ENCODE measurements around the gene ACRBP.
A peak's percentile ranks its signal among the peaks of the same experiment; 100 is the strongest.

ACRBP gene

DNA sequence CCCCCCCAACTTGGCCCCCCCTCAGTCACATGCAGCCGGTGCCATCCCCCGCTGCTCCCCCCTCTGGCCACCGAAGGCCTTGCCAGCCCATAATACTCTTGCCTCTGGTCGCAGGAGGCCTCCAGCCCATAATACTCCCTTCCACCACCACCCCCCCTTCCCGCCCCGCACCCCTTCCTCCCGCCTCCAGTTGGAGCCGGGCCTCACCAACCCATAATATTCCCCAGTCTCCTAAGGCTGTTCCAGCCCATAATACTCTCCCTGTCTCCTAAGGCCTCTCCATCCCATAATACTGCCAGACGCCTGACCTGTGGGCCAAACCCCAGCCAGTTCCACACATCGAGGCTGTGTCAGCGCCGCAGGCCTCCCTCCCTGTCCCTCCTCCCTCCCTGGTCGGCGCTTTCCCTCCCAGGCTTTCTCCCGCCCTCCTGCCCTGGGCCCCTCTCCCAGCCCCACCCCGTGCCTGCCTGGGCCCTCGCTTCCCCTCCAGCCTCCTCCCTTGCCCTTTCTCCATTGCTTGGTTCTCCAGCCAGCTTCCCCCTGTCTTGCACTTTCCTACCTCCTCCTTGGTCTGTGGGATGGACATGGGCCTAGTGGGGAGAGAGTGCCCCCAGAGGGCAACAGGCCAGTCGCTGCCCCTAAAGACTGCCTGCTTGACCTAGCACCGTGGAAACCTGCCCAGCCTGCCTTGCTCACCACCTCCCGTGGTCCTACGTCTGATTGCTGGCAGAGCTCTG lies 33.3 kb downstream of the ACRBP start:
- WGBS: 5% methylated on average over 20 of the region's 21 CpGs
- H3K4me3 ChIP-seq (ENCODE audit: low read length): 0 out of 2 replicates have a peak overlapping the region, but pooled peaks have one; percentile 5
- H3K36me3 ChIP-seq (ENCODE audit: insufficient read depth, low read length): no peaks in the 10 kb centered on the region
- no peaks in the 10 kb centered on the region for H3K9me3 ChIP-seq (ENCODE audit: insufficient read depth, low read depth, low read length)
- peak overlapping the region; percentile 43 for H3K9ac ChIP-seq (ENCODE audit: low read depth, low read length)
- peak overlapping the region; percentile 72 for H3K27ac ChIP-seq (ENCODE audit: low read depth, low read length)
- H3K27me3 ChIP-seq (ENCODE audit: insufficient read depth, low read length): no peaks in the 10 kb centered on the region
- peaks cover 32% of the 10 kb centered on the region for H3K4me1 ChIP-seq (ENCODE audit: insufficient read depth, low read length)

GRCh38 chr12:6613015-6613775 lies 34.0 kb downstream of the ACRBP start:
- Histone ChIP-seq H3K27ac (ENCODE audit: low read depth, low read length) (peak overlapping the region; percentile 90), H3K4me3 (ENCODE audit: low read length) (peak overlapping the region; percentile 53), H3K27me3 (ENCODE audit: insufficient read depth, low read length) (no peaks in the 10 kb centered on the region), H3K36me3 (ENCODE audit: insufficient read depth, low read length) (no peaks in the 10 kb centered on the region), H3K9me3 (ENCODE audit: insufficient read depth, low read depth, low read length) (no peaks in the 10 kb centered on the region), H3K9ac (ENCODE audit: low read depth, low read length) (peak overlapping the region; percentile 92), H3K4me1 (ENCODE audit: insufficient read depth, low read length) (peaks cover 32% of the 10 kb centered on the region)
- 15% methylated on average over 16 of the region's 17 CpGs for WGBS

DNA sequence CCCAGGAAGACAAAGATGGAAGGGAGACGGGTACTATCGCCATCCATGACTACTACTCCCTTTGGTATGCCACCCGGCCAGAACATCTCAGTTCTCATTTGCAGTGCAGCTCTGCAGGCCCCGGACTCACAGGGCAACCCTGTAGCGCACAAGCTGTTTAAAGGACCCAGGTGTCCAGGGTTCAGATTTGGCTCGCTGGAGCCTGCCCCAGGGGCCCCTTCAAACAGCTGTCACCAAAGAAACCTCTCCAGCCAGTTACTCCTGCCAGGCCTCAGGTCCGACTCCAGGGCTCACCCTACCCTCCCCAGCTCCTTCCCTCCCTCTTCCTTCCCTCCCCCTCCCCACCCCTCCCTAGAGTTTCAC lies 34.6 kb downstream of the ACRBP start:
- peak overlapping the region; percentile 53 for H3K4me3 ChIP-seq (ENCODE audit: low read length)
- peak overlapping the region; percentile 90 for H3K27ac ChIP-seq (ENCODE audit: low read depth, low read length)

GRCh38 chr12:6612247-6612646 lies 35.0 kb downstream of the ACRBP start:
- Histone ChIP-seq H3K9ac (ENCODE audit: low read depth, low read length) (no peak overlapping the region; the same call in 1 of the 2 replicates), H3K4me3 (ENCODE audit: low read length) (peak overlapping the region; percentile 53; the same call in 1 of the 2 replicates), H3K27me3 (ENCODE audit: insufficient read depth, low read length) (no peaks in the 10 kb centered on the region), H3K9me3 (ENCODE audit: insufficient read depth, low read depth, low read length) (no peaks in the 10 kb centered on the region), H3K4me1 (ENCODE audit: insufficient read depth, low read length) (peaks cover 32% of the 10 kb centered on the region), H3K27ac (ENCODE audit: low read depth, low read length) (peak overlapping the region; percentile 90; the same call in 1 of the 2 replicates), H3K36me3 (ENCODE audit: insufficient read depth, low read length) (no peaks in the 10 kb centered on the region)
- WGBS: 76% methylated on average over 6 of the region's 6 CpGs

More for the DNA sequence above, 34.6 kb downstream of the ACRBP start:
- Histone ChIP-seq H3K4me1 (ENCODE audit: insufficient read depth, low read length) (peaks cover 32% of the 10 kb centered on the region), H3K9ac (ENCODE audit: low read depth, low read length) (no peak overlapping the region), H3K36me3 (ENCODE audit: insufficient read depth, low read length) (no peaks in the 10 kb centered on the region), H3K9me3 (ENCODE audit: insufficient read depth, low read depth, low read length) (no peaks in the 10 kb centered on the region), H3K27me3 (ENCODE audit: insufficient read depth, low read length) (no peaks in the 10 kb centered on the region)
- 63% methylated on average over 7 of the region's 7 CpGs for WGBS

- H3K27ac ChIP-seq (ENCODE audit: low read depth, low read length): no peak overlapping the region
- 78% methylated on average over 8 of the region's 8 CpGs for WGBS
- H3K4me3 ChIP-seq (ENCODE audit: low read length): no peak overlapping the region
- H3K9ac ChIP-seq (ENCODE audit: low read depth, low read length): no peak overlapping the region
- H3K27me3 ChIP-seq (ENCODE audit: insufficient read depth, low read length): no peaks in the 10 kb centered on the region
- H3K36me3 ChIP-seq (ENCODE audit: insufficient read depth, low read length): peaks cover 17% of the 10 kb centered on the region
- H3K9me3 ChIP-seq (ENCODE audit: insufficient read depth, low read depth, low read length): no peaks in the 10 kb centered on the region
- H3K4me1 ChIP-seq (ENCODE audit: insufficient read depth, low read length): peaks cover 41% of the 10 kb centered on the region
Measured at GRCh38 chr12:6608592-6609281, 38.5 kb downstream of the ACRBP start.

GRCh38 chr12:6607751-6608591 lies 39.3 kb downstream of the ACRBP start:
- Histone ChIP-seq H3K27ac (ENCODE audit: low read depth, low read length) (no peak overlapping the region), H3K27me3 (ENCODE audit: insufficient read depth, low read length) (no peaks in the 10 kb centered on the region), H3K4me1 (ENCODE audit: insufficient read depth, low read length) (peaks cover 39% of the 10 kb centered on the region), H3K36me3 (ENCODE audit: insufficient read depth, low read length) (peaks cover 23% of the 10 kb centered on the region), H3K9me3 (ENCODE audit: insufficient read depth, low read depth, low read length) (no peaks in the 10 kb centered on the region), H3K9ac (ENCODE audit: low read depth, low read length) (no peak overlapping the region), H3K4me3 (ENCODE audit: low read length) (no peak overlapping the region)
- WGBS: 65% methylated on average over 8 of the region's 8 CpGs

DNA sequence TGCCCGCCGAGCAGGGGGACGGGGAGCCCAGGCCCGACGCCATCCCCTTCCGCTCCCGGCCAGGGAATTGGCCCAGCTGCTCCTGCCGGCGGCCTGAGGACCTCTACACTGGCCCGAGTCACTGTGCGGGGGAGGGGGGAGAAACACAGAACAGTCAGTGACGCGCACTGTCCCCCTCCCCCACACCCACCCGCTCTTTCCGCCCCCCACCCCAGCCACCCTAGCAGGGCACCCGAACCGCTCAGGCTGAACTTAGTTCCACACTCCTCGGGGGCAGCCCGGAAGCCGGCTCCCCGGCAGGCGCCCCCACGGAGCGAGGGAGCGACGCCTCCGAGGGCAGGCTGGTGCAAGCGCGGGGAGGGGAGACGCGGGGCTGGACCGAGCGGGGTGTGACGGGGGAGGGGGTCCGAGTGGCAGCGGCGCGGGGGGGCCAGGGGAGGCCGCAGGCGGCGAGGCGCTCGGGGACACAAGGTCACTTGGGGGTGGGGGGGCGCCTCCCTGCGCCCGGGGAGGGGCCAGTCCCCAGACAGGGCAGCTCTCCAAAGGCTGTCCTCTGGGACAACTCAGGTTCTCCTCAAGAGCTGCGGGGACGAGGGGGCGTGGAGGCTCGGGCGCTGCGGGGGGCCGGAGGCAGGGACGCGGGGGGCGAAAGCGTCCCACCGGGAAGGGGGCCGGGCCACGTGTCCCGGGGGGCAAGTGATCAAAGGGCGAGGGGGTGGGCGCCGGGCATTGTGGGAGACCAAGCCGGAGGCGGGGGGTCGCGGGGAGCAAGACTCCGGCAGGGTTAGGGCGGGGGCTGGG lies 40.7 kb downstream of the ACRBP start:
- peak overlapping the region; percentile 88 for H3K4me3 ChIP-seq (ENCODE audit: low read length)
- peak overlapping the region; percentile 92; the same call in 1 of the 2 replicates for H3K27ac ChIP-seq (ENCODE audit: low read depth, low read length)
- H3K4me1 ChIP-seq (ENCODE audit: insufficient read depth, low read length): peaks cover 27% of the 10 kb centered on the region
- H3K27me3 ChIP-seq (ENCODE audit: insufficient read depth, low read length): no peaks in the 10 kb centered on the region
- H3K36me3 ChIP-seq (ENCODE audit: insufficient read depth, low read length): peaks cover 38% of the 10 kb centered on the region
- WGBS: under 1% methylated on average over 66 of the region's 70 CpGs
- H3K9ac ChIP-seq (ENCODE audit: low read depth, low read length): peak overlapping the region; percentile 87
- H3K9me3 ChIP-seq (ENCODE audit: insufficient read depth, low read depth, low read length): no peaks in the 10 kb centered on the region

DNA sequence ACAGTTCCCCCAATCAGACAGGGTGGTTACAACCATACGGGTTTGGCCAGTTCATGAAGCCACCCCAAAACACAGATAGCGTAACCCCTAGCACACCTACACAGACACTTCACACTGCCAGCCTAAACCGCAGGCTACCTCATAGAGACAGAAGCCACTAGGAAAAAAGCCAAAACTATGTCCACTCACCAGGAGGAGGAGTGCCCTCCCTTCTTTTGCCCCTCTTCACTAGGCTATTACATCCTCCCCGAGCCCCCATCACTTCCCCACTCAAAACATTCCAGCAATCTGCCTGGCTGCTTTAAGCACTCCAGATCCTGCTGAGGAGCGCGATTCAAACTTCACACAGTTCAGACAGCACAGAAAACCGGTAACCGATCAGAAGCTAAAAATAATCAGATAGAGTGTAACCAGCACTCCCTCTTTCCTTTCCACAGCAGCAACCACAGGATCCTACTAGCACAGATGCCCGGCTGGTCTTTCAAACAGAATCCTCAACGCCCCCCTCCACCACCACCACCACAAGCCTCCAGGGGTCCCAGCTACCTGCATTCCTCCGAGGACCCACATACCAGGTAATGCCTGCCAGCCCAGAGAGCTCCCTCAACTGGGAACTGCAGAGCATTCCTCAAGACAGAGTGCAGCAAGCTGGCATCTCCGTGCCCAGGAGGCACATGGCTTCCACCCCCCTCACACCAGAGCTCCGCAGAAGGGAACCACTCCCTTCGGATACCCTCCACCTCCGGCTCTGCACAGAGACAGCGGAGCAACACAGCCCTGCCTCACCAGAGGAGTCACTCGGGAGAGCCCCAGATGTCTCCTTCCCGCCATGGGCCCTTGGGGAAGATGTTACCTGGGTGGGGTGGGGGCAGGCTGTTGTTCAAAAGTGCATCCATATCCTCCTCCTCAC lies 41.6 kb downstream of the ACRBP start:
- H3K4me3 ChIP-seq (ENCODE audit: low read length): peak overlapping the region; percentile 88
- peaks cover 46% of the 10 kb centered on the region for H3K36me3 ChIP-seq (ENCODE audit: insufficient read depth, low read length)
- peak overlapping the region; percentile 66; the same call in 1 of the 2 replicates for H3K27ac ChIP-seq (ENCODE audit: low read depth, low read length)
- peaks cover 18% of the 10 kb centered on the region for H3K4me1 ChIP-seq (ENCODE audit: insufficient read depth, low read length)
- H3K9me3 ChIP-seq (ENCODE audit: insufficient read depth, low read depth, low read length): no peaks in the 10 kb centered on the region
- H3K9ac ChIP-seq (ENCODE audit: low read depth, low read length): peak overlapping the region; percentile 37
- H3K27me3 ChIP-seq (ENCODE audit: insufficient read depth, low read length): no peaks in the 10 kb centered on the region
- WGBS: 20% methylated on average over 18 of the region's 18 CpGs

GRCh38 chr12:6604259-6605029 lies 42.8 kb downstream of the ACRBP start:
- H3K27me3 ChIP-seq (ENCODE audit: insufficient read depth, low read length): no peaks in the 10 kb centered on the region
- peak overlapping the region; percentile 88 for H3K4me3 ChIP-seq (ENCODE audit: low read length)
- no peaks in the 10 kb centered on the region for H3K9me3 ChIP-seq (ENCODE audit: insufficient read depth, low read depth, low read length)
- H3K9ac ChIP-seq (ENCODE audit: low read depth, low read length): no peak overlapping the region
- no peak overlapping the region for H3K27ac ChIP-seq (ENCODE audit: low read depth, low read length)
- peaks cover 59% of the 10 kb centered on the region for H3K36me3 ChIP-seq (ENCODE audit: insufficient read depth, low read length)
- peaks cover 17% of the 10 kb centered on the region for H3K4me1 ChIP-seq (ENCODE audit: insufficient read depth, low read length)
- WGBS: 88% methylated on average over 6 of the region's 6 CpGs

Data from HUES64 (cell line).